ENCODE data around the gene AQP2.

DNA sequence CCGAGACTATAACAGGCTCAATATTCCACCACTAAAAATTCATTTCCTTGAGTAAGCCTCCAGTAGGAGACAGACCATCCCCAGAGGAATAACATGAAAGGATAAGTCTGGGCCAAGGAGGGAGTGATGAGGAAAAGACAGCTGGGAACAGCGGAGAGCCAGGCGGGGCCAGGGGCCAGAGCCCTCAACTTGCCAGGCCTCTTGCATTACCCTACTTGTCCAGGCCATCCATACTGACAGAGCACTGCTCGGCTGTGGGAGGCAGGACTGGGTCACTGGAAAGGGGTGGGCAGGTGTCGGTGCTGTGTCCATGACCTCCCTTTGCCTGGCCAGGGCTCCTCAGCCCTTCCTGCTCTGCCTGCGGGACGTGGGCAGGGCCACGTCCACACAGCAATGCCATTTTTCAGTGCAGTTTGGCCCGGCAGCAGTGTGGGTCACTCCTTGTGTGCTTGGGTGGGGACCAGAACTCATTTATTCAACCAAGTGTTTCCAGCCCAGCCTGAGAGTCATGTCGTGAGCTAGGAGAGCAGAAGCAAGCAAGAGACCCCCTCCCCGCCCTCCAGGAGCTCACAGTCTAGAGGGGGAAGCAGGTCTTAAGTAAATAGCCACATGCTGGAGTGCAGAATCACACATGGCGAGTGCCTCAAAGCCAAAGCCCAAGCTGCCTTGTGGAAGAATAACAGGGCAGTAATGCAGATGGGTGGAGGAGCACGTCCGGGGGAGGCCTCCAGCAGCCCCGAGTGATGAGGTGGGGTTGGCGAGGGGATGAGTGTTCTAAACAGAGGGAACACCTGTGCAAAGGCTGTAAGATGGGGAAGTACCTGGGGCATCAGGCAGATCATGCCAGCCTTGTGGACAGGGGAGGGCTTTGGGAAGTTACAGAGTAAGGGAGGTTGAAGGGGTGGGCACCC is 37.9 kb upstream of the AQP2 start:
- TF ChIP-seq POLR2A (IDR thresholded peaks at IDR 0.05; ENCODE audit: low read length) (no peak), GATA1 (IDR thresholded peaks at IDR 0.05; ENCODE audit: low read depth, low read length) (no peak)

All from erythroblast (primary cell).